Measurements from ENCODE around the gene KRTAP2-3. TPM values are rescaled to one million over a fixed set of nuclear protein-coding genes. Genes with fewer than 3 reads are reported as not detected.
"Not testable (repeated sequence)": the region's sequence is repeated elsewhere in the genome, so short reads cannot be mapped to it uniquely, and the experiment has no call there.

KRTAP2-3 gene
- total and polyA plus RNA-seq, 9 donors, result not detected

- WGBS (ENCODE audit: insufficient coverage), result 50% methylated on average over 1 of the region's 4 CpGs
- Histone ChIP-seq H3K27ac (ENCODE audit: low read length) (no peak within 1 kb of the TSS), H3K4me1 (ENCODE audit: control insufficient read depth, insufficient read depth, low read length) (no peaks in the 10 kb centered on the region), H3K27me3 (ENCODE audit: control insufficient read depth, insufficient read depth, low read length) (no peaks in the 10 kb centered on the region), H3K9me3 (replicated peaks; ENCODE audit: control insufficient read depth, low read depth, low read length) (no peaks in the 10 kb centered on the region), H3K4me3 (ENCODE audit: low read length) (no peak within 1 kb of the TSS), H3K36me3 (ENCODE audit: control insufficient read depth, insufficient read depth, low read length) (no peaks in the 10 kb centered on the region)
- DNase-seq, result no peak
These were observed 38.1 kb upstream of the KRTAP2-3 start, which contains the start of gene KRTAP4-8 for GRCh38 chr17:41098042-41098441. Gene KRTAP4-8, minus strand, starts transcription at chr17:41098142. Its CDS starts 58 bp downstream, at chr17:41098084.

- no peaks in the 10 kb centered on the region for H3K4me1 ChIP-seq (ENCODE audit: control insufficient read depth, insufficient read depth, low read length)
- whole genome bisulfite sequencing (ENCODE audit: insufficient coverage), result 86% methylated on average over 5 of the region's 7 CpGs
- no peak overlapping the region for H3K27ac ChIP-seq (ENCODE audit: low read length)
- no peaks in the 10 kb centered on the region for H3K9me3 ChIP-seq (replicated peaks; ENCODE audit: control insufficient read depth, low read depth, low read length)
- no peak overlapping the region for H3K4me3 ChIP-seq (ENCODE audit: low read length)
- no peaks in the 10 kb centered on the region for H3K27me3 ChIP-seq (ENCODE audit: control insufficient read depth, insufficient read depth, low read length)
- no peaks in the 10 kb centered on the region for H3K36me3 ChIP-seq (ENCODE audit: control insufficient read depth, insufficient read depth, low read length)
- no peak for DNase-seq
These were observed 36.1 kb upstream of the KRTAP2-3 start for GRCh38 chr17:41096055-41096454.

GRCh38 chr17:41088760-41089352, 28.9 kb upstream of the KRTAP2-3 start:
- H3K27me3 ChIP-seq (ENCODE audit: control insufficient read depth, insufficient read depth, low read length); H3K27ac ChIP-seq (ENCODE audit: low read length); DNase-seq; H3K36me3 ChIP-seq (ENCODE audit: control insufficient read depth, insufficient read depth, low read length); H3K9me3 ChIP-seq (replicated peaks; ENCODE audit: control insufficient read depth, low read depth, low read length); H3K4me1 ChIP-seq (ENCODE audit: control insufficient read depth, insufficient read depth, low read length); H3K4me3 ChIP-seq (ENCODE audit: low read length): not testable (repeated sequence)
- WGBS (ENCODE audit: insufficient coverage), result no CpG with 5 or more reads among the region's 4 CpGs

DNA sequence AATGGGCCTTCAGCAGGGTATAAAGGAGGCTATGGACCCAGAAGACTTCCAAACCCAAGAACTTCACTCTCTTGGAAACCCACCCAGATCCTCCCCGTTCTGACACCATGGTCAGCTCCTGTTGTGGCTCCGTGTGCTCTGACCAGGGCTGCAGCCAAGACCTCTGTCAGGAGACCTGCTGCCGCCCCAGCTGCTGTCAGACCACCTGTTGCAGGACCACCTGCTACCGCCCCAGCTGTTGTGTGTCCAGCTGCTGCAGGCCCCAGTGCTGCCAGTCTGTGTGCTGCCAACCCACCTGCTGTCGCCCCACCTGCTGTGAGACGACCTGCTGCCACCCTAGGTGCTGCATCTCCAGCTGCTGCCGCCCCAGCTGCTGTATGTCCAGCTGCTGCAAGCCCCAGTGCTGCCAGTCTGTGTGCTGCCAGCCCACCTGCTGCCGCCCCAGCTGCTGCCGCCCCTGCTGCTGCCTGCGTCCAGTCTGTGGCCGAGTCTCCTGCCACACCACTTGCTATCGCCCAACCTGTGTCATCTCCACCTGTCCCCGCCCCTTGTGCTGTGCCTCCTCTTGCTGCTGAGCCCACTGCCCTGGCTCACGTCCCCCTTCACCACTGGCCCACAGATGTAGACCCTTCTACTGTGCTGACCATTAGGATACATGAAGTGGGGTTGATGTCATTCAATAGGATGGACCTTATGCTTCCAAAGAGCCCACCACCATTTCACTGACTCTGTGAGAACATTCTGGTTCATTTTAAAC, 24.4 kb upstream of the KRTAP2-3 start, which contains the start of gene KRTAP4-7:
KRTAP4-7 (plus strand) TSS at position 51 of the 757 bp plus-strand sequence; CDS start at position 108, 57 bp downstream.
- 72% methylated on average over 10 of the region's 14 CpGs for WGBS (ENCODE audit: insufficient coverage)
- H3K4me1 ChIP-seq (ENCODE audit: control insufficient read depth, insufficient read depth, low read length), result not testable (repeated sequence)

GRCh38 chr17:41083427-41083826, 23.5 kb upstream of the KRTAP2-3 start:
- H3K4me1 ChIP-seq (ENCODE audit: control insufficient read depth, insufficient read depth, low read length); H3K27ac ChIP-seq (ENCODE audit: low read length); H3K9me3 ChIP-seq (replicated peaks; ENCODE audit: control insufficient read depth, low read depth, low read length); H3K36me3 ChIP-seq (ENCODE audit: control insufficient read depth, insufficient read depth, low read length); H3K4me3 ChIP-seq (ENCODE audit: low read length); DNase-seq; H3K27me3 ChIP-seq (ENCODE audit: control insufficient read depth, insufficient read depth, low read length): not testable (repeated sequence)
- no CpG with 5 or more reads among the region's 2 CpGs for WGBS (ENCODE audit: insufficient coverage)

More for the DNA sequence above, 24.4 kb upstream of the KRTAP2-3 start, which contains the start of gene KRTAP4-7:
- H3K27me3 ChIP-seq (ENCODE audit: control insufficient read depth, insufficient read depth, low read length); H3K36me3 ChIP-seq (ENCODE audit: control insufficient read depth, insufficient read depth, low read length); H3K27ac ChIP-seq (ENCODE audit: low read length); H3K4me3 ChIP-seq (ENCODE audit: low read length); H3K9me3 ChIP-seq (replicated peaks; ENCODE audit: control insufficient read depth, low read depth, low read length); DNase-seq: not testable (repeated sequence)

DNA sequence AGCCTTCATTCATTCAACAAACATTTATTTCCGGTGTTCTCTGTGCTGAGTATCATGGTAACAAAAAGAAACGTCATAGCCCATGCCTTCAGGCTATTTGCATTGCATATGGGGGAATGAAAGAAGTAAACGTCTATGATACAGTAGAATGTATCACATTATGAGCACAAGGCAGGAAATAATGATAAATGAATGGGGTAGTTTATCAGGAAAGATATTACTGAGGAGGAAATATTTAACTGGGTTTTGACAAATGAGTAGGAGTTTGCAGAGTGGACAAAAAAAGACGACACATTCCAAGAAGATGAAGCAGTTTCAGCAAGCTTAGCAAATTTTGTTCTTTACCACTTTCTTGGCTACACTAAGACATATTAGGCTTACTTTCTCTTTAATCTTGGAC, 22.7 kb upstream of the KRTAP2-3 start:
- no peak for DNase-seq
- H3K27ac ChIP-seq (ENCODE audit: low read length), result no peak overlapping the region
- no peaks in the 10 kb centered on the region for H3K27me3 ChIP-seq (ENCODE audit: control insufficient read depth, insufficient read depth, low read length)
- H3K4me3 ChIP-seq (ENCODE audit: low read length), result no peak overlapping the region
- WGBS (ENCODE audit: insufficient coverage), result 75% methylated on average over 1 of the region's 4 CpGs
- no peaks in the 10 kb centered on the region for H3K9me3 ChIP-seq (replicated peaks; ENCODE audit: control insufficient read depth, low read depth, low read length)
- no peaks in the 10 kb centered on the region for H3K36me3 ChIP-seq (ENCODE audit: control insufficient read depth, insufficient read depth, low read length)
- no peaks in the 10 kb centered on the region for H3K4me1 ChIP-seq (ENCODE audit: control insufficient read depth, insufficient read depth, low read length)

DNA sequence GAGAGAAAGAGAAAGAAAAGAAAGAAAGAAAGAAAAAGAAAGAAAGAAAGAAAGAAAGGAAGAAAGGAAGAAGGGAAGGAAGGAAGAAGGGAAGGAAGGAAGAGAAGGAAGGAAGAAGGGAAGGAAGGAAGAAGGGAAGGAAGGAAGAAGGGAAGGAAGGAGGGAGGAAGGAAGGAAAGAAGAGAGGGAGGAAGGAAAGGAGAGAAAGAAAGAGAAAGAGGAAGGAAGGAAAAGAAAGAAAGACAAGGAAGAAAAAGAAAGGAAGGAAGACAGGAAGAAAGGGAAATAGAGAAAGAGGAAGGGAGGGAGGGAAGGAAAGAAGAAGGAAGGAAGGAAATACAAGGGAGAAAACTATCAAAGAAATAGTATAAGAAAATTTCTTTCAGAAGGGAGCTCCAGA, 16.9 kb upstream of the KRTAP2-3 start:
- Histone ChIP-seq H3K9me3 (replicated peaks; ENCODE audit: control insufficient read depth, low read depth, low read length) (no peaks in the 10 kb centered on the region), H3K4me3 (ENCODE audit: low read length) (no peak overlapping the region), H3K4me1 (ENCODE audit: control insufficient read depth, insufficient read depth, low read length) (no peaks in the 10 kb centered on the region), H3K27ac (ENCODE audit: low read length) (no peak overlapping the region), H3K36me3 (ENCODE audit: control insufficient read depth, insufficient read depth, low read length) (no peaks in the 10 kb centered on the region), H3K27me3 (ENCODE audit: control insufficient read depth, insufficient read depth, low read length) (no peaks in the 10 kb centered on the region)
- DNase-seq, result no peak

DNA sequence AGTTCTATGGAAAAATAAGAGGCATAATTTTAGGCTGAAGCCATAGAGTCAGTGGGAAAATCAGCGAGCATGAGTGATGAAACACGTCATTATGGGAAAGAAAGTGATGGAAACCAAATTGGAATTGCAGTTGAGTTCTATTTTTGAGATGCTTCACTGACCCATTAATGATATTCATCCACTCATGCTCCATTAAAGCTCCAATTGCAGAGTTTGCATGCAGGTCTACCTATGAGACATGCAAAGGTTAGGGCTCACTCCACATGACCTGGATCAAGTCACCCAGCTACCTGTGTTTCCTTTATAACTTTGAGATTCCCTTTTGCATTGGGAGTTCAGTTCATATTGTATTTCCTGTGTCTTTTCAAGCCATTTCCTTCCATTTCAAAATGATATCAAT, 13.8 kb upstream of the KRTAP2-3 start:
- no CpG with 5 or more reads among the region's 2 CpGs for WGBS (ENCODE audit: insufficient coverage)
- DNase-seq, result no peak
- no peak overlapping the region for H3K27ac ChIP-seq (ENCODE audit: low read length)
- H3K36me3 ChIP-seq (ENCODE audit: control insufficient read depth, insufficient read depth, low read length), result no peaks in the 10 kb centered on the region
- H3K27me3 ChIP-seq (ENCODE audit: control insufficient read depth, insufficient read depth, low read length), result no peaks in the 10 kb centered on the region
- H3K9me3 ChIP-seq (replicated peaks; ENCODE audit: control insufficient read depth, low read depth, low read length), result no peaks in the 10 kb centered on the region
- no peaks in the 10 kb centered on the region for H3K4me1 ChIP-seq (ENCODE audit: control insufficient read depth, insufficient read depth, low read length)
- no peak overlapping the region for H3K4me3 ChIP-seq (ENCODE audit: low read length)

GRCh38 chr17:41071606-41072360, 11.9 kb upstream of the KRTAP2-3 start:
- peak; percentile 17 for DNase-seq
- Histone ChIP-seq H3K36me3 (ENCODE audit: control insufficient read depth, insufficient read depth, low read length) (no peaks in the 10 kb centered on the region), H3K4me3 (ENCODE audit: low read length) (no peak overlapping the region), H3K27me3 (ENCODE audit: control insufficient read depth, insufficient read depth, low read length) (no peaks in the 10 kb centered on the region), H3K9me3 (replicated peaks; ENCODE audit: control insufficient read depth, low read depth, low read length) (no peaks in the 10 kb centered on the region), H3K27ac (ENCODE audit: low read length) (no peak overlapping the region), H3K4me1 (ENCODE audit: control insufficient read depth, insufficient read depth, low read length) (no peaks in the 10 kb centered on the region)
- WGBS (ENCODE audit: insufficient coverage), result 71% methylated on average over 3 of the region's 5 CpGs

- Histone ChIP-seq H3K27me3 (ENCODE audit: control insufficient read depth, insufficient read depth, low read length) (no peaks in the 10 kb centered on the region), H3K9me3 (replicated peaks; ENCODE audit: control insufficient read depth, low read depth, low read length) (no peaks in the 10 kb centered on the region), H3K27ac (ENCODE audit: low read length) (no peak overlapping the region), H3K36me3 (ENCODE audit: control insufficient read depth, insufficient read depth, low read length) (no peaks in the 10 kb centered on the region), H3K4me3 (ENCODE audit: low read length) (no peak overlapping the region), H3K4me1 (ENCODE audit: control insufficient read depth, insufficient read depth, low read length) (no peaks in the 10 kb centered on the region)
- DNase-seq, result no peak
- WGBS (ENCODE audit: insufficient coverage), result 75% methylated on average over 1 of the region's 3 CpGs
These were observed 9.1 kb upstream of the KRTAP2-3 start for GRCh38 chr17:41069031-41069430.
